ENCODE data around the gene CRTC3. TPM values are rescaled to one million over a fixed set of nuclear protein-coding genes. Genes with fewer than 3 reads are reported as not detected.

The CRTC3 gene
- total RNA-seq, 1 experiment from 2014 or later = 35.3 TPM

DNA sequence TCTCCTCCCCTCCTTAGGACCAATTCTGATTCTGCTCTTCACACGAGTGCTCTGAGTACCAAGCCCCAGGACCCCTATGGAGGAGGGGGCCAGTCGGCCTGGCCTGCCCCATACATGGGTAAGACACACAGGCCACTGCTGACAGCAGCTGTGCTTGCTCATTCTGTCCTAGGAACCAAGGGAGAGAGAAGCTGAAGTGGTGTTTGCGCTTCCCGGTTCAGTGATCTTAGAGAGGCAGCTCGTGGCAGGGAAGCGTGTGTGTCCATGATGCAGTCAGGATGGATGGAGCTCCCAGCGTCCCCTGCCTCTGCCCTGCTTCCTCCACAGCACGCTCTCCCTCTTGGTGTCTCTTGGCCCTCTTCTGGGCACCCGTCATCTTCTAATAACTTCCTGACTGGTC, 77.6 kb downstream of the CRTC3 start:
- H3K9me3 ChIP-seq (ENCODE audit: low read depth, low read length, poor library complexity, severe bottlenecking) = no peaks in the 10 kb centered on the region
- no peaks in the 10 kb centered on the region for H3K27me3 ChIP-seq (replicated peaks; ENCODE audit: insufficient read depth, low read depth, low read length, poor library complexity)
- TF ChIP-seq EZH2 (IDR thresholded peaks at IDR 0.05; ENCODE audit: borderline replicate concordance, low read depth, low read length, poor library complexity, severe bottlenecking) = no peak
- TF ChIP-seq, protein P1, sequence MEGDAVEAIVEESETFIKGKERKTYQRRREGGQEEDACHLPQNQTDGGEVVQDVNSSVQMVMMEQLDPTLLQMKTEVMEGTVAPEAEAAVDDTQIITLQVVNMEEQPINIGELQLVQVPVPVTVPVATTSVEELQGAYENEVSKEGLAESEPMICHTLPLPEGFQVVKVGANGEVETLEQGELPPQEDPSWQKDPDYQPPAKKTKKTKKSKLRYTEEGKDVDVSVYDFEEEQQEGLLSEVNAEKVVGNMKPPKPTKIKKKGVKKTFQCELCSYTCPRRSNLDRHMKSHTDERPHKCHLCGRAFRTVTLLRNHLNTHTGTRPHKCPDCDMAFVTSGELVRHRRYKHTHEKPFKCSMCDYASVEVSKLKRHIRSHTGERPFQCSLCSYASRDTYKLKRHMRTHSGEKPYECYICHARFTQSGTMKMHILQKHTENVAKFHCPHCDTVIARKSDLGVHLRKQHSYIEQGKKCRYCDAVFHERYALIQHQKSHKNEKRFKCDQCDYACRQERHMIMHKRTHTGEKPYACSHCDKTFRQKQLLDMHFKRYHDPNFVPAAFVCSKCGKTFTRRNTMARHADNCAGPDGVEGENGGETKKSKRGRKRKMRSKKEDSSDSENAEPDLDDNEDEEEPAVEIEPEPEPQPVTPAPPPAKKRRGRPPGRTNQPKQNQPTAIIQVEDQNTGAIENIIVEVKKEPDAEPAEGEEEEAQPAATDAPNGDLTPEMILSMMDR (conservative IDR thresholded peaks at IDR 0.05; ENCODE audit: low read depth, low read length) = no peak
- no peaks in the 10 kb centered on the region for H3K4me1 ChIP-seq (ENCODE audit: insufficient read depth, low read length, poor library complexity, severe bottlenecking)
- H3K36me3 ChIP-seq (ENCODE audit: insufficient read depth, low read length, poor library complexity, severe bottlenecking) = no peaks in the 10 kb centered on the region
- ChIA-PET CTCF (no interaction called here), POLR2A (ENCODE audit: low non-redundant PET) (no interaction called here)
- no peak for DNase-seq (ENCODE audit: low spot score)
- intact Hi-C loops (cut with micrococcal nuclease; ENCODE audit: unreplicated experiment) = no loop called here
- H3K27ac ChIP-seq (ENCODE audit: low read depth, low read length, poor library complexity, severe bottlenecking) = no peak overlapping the region
- BruUV-seq (replicated peaks) = no TSS peak
- H3K4me3 ChIP-seq (ENCODE audit: low read depth, low read length, poor library complexity, severe bottlenecking) = no peak overlapping the region

- POLR2A ChIA-PET (ENCODE audit: low non-redundant PET) = no interaction called here
- Histone ChIP-seq H3K4me3 (ENCODE audit: low read depth, low read length, poor library complexity, severe bottlenecking) (no peak overlapping the region), H3K9me3 (ENCODE audit: low read depth, low read length, poor library complexity, severe bottlenecking) (no peaks in the 10 kb centered on the region), H3K27me3 (replicated peaks; ENCODE audit: insufficient read depth, low read depth, low read length, poor library complexity) (no peaks in the 10 kb centered on the region), H3K4me1 (ENCODE audit: insufficient read depth, low read length, poor library complexity, severe bottlenecking) (no peaks in the 10 kb centered on the region), H3K36me3 (ENCODE audit: insufficient read depth, low read length, poor library complexity, severe bottlenecking) (no peaks in the 10 kb centered on the region), H3K27ac (ENCODE audit: low read depth, low read length, poor library complexity, severe bottlenecking) (no peak overlapping the region)
- BruUV-seq (replicated peaks) = no TSS peak
- TF ChIP-seq EZH2 (IDR thresholded peaks at IDR 0.05; ENCODE audit: borderline replicate concordance, low read depth, low read length, poor library complexity, severe bottlenecking) = no peak
- TF ChIP-seq, protein P1 (conservative IDR thresholded peaks at IDR 0.05; ENCODE audit: low read depth, low read length) = no peak
- intact Hi-C loops (cut with micrococcal nuclease; ENCODE audit: unreplicated experiment) = no loop called here
- CTCF ChIA-PET = no interaction called here
- no peak for DNase-seq (ENCODE audit: low spot score)
Measured at GRCh38 chr15:90609242-90610180, 79.8 kb downstream of the CRTC3 start.

- no peak overlapping the region for H3K27ac ChIP-seq (ENCODE audit: low read depth, low read length, poor library complexity, severe bottlenecking)
- TF ChIP-seq EZH2 (IDR thresholded peaks at IDR 0.05; ENCODE audit: borderline replicate concordance, low read depth, low read length, poor library complexity, severe bottlenecking) = no peak
- TF ChIP-seq, protein P1 (conservative IDR thresholded peaks at IDR 0.05; ENCODE audit: low read depth, low read length) = no peak
- H3K9me3 ChIP-seq (ENCODE audit: low read depth, low read length, poor library complexity, severe bottlenecking) = no peaks in the 10 kb centered on the region
- H3K4me3 ChIP-seq (ENCODE audit: low read depth, low read length, poor library complexity, severe bottlenecking) = no peak overlapping the region
- no peaks in the 10 kb centered on the region for H3K4me1 ChIP-seq (ENCODE audit: insufficient read depth, low read length, poor library complexity, severe bottlenecking)
- no peaks in the 10 kb centered on the region for H3K36me3 ChIP-seq (ENCODE audit: insufficient read depth, low read length, poor library complexity, severe bottlenecking)
- intact Hi-C loops (cut with micrococcal nuclease; ENCODE audit: unreplicated experiment) = no loop called here
- no peaks in the 10 kb centered on the region for H3K27me3 ChIP-seq (replicated peaks; ENCODE audit: insufficient read depth, low read depth, low read length, poor library complexity)
- DNase-seq (ENCODE audit: low spot score) = no peak
- BruUV-seq (replicated peaks) = no TSS peak
- POLR2A ChIA-PET (ENCODE audit: low non-redundant PET) = no interaction called here
- CTCF ChIA-PET = no interaction called here
Measured at GRCh38 chr15:90610190-90610589, 80.5 kb downstream of the CRTC3 start.

All from A673 (cell line).